HG03442 (cell line): ENCODE results near the gene TMEM18.

ENCODE experiments used
- ATAC-seq: cut with Tn5 transposase; IDR thresholded peaks from one replicate; pipeline ENCODE4 v1.9.1; 2021; ENCODE audit warnings: mild to moderate bottlenecking, moderate library complexity; ENCODE audit not compliant: unreplicated experiment

Gene TMEM18

DNA sequence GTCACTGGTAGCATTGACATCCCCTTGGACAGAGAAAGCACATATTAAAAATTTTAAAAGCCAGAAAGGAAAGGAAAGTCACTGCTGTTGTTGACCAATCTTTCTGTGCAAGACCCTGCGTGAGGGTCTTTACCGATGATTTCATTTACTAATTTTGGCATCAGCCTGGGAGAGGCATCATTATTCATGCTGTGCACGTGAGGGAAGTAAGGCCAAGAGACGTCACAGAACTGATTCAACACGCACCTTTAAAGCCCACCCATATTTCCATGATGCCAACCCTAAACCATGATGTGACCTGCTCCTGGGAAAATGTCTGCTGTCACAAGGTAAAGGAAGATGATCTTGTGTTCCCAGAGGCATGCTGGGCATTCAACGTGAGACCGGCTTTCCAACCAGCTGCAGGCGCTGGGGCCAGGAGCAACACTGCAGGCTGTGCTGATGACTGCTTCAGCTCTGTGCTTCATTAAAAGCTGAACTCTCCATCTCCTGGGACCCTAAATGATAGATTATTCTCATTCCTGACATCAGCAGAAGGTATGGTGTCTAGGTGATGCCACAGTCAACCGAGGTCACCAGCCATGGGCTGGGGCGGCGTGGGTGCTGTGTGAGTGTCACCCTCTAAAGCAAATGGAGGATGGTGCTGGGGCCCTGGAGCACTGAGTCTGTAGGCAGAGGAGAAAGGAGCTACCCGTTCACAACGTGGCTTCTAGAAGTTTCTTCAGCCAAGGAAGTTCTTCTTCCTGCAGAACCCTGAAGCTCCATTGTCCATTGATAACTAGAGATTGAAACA lies 53.9 kb downstream of the TMEM18 start:
- ATAC-seq = no peak

DNA sequence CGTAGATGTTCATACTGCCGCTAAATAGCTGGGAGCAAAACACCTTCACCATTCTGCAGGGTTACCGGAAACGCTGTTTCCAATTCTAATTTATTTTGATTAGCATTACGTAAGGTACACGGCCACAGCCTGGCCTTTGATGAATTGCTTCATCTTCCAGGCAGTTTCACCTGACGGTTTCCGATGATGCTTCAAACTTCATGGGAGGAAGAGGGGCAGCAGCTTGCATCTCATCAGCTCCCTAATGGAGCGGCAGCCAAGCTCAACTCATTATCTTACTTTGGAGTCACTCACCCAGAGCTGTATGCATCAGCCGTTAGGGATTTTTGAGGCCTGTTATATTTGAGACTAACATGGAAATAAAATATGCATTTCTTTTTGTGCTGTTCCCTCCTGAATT lies 54.8 kb downstream of the TMEM18 start:
- no peak for ATAC-seq

GRCh38 chr2:621303-622099 lies 55.7 kb downstream of the TMEM18 start:
- no peak for ATAC-seq

DNA sequence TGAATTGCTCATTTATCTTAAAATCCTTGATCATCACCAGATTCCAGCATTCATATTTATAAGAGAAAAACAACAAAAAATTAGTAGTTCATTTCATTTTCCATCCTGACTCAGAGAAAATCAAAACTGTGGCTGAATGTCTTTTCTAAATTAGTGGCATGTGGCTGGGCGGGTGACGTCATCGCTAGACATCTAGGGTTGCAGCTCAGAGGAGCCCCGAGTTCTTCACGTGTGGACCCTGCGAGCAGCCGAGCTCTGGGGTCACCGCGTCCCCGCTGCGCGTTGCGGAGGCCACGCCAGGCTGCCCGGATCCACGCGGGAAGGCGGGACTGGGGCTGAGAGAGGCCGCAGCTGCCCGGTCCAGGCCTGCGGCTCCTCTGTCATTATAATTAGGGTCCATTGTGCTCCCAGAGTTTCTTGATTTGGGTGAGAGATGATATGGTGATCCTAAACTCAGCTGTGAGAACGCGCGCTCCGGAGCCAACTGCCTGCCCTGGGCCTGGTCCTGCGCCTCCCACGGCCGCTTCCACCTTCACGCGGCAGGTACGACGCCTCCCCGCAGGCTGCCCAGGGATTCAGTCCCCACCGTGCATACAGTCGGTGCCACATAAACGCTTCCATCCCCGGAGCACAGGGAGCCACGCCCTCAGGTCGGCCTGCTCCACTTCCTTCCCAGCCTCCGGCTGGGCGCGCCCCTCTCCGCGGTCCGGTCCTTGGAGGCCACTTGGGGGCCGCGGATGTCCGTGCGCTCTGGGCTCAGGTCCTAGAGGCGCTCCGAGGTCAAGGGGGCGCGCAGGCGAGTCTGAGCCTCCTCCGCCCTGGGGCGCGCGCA lies 56.5 kb downstream of the TMEM18 start:
- ATAC-seq = no peak

DNA sequence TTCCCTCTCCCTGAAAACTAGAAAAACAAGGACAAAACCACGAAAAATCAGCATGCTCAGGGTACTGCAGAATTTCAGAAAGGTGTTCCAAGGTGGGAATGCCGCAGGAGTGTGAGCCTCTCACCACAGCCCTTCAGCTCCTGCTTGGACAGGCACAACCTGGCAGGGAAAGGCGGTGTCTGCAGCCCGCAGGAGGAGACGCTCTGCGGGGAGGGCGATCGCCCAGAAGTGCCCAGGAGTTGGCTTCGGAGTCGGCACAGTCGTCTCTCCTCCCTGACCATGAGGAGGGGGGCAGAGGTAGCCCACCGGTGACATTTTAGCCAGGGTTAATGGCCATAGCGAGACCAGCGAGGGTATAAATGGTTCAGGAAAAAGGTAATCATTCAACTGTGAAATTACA lies 57.2 kb downstream of the TMEM18 start:
- ATAC-seq = no peak

DNA sequence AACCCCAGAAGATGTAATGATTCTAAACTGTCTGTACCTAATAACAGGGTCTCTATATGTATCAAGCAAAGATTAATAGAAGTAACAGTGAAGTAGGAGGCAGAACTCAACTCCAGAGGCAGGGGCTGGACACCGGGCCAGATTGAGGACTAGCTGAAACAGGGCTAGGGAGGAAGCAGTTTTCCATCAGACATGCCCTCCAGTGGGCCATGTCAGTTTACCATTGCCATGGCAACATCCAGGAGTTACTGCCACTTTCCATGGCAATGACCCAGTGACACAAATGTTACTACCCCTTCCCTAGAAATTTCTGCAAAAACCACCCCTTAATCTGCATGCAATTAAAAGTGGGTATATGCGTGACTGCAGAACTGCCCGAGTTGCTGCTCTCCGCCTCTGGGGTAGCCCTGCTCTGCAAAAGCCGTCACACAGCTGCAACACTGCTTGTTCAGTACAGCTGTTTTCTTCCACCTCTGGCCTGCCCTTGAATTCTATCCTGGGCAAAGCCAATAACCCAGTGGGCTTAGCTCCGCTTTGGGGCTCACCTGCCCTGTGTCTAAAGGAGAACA lies 58.7 kb downstream of the TMEM18 start:
- no peak for ATAC-seq

GRCh38 chr2:618005-618404 lies 59.2 kb downstream of the TMEM18 start:
- no peak for ATAC-seq
